Astrocyte (in vitro differentiated cells and primary cell): ENCODE results near the gene SLC1A6. TPM values are rescaled to one million over a fixed set of nuclear protein-coding genes. Genes with fewer than 3 reads are reported as not detected.

Experiments
- DNase-seq: peaks from one replicate; pipeline ENCODE4 v3.0.0-alpha.2; 2010; ENCODE audit warnings: low read depth
- FAIRE-seq: peaks from 2 replicates; lab custom pipeline; 2011; peaks lifted over from hg19 to GRCh38; lab: Jason Lieb, UNC
- H2AFZ ChIP-seq: 2 replicates; pipeline ENCODE4 v1.6.0; 2012; ENCODE audit warnings: low read depth, low read length, inconsistent platforms
- H3K27ac ChIP-seq: 2 replicates; pipeline ENCODE4 v1.5.1; 2011; ENCODE audit warnings: low read depth, low read length, inconsistent platforms
- H3K27me3 ChIP-seq: 2 replicates; pipeline ENCODE4 v1.6.0; 2011; ENCODE audit warnings: low read length, inconsistent platforms; ENCODE audit not compliant: insufficient read depth
- H3K36me3 ChIP-seq: 2 replicates; pipeline ENCODE4 v1.5.1; 2011; ENCODE audit warnings: low read length, inconsistent platforms; ENCODE audit not compliant: insufficient read depth
- H3K4me1 ChIP-seq: 2 replicates; pipeline ENCODE4 v1.5.1; 2011; ENCODE audit warnings: low read length, inconsistent platforms; ENCODE audit not compliant: insufficient read depth
- H3K4me2 ChIP-seq: 2 replicates; pipeline ENCODE4 v1.6.0; 2012; ENCODE audit warnings: low read length, inconsistent platforms
- H3K4me3 ChIP-seq: 2 replicates; pipeline ENCODE4 v1.5.1; 2011; ENCODE audit warnings: low read depth, mild to moderate bottlenecking, low read length, inconsistent platforms; ENCODE audit not compliant: insufficient read depth
- H3K79me2 ChIP-seq: 2 replicates; pipeline ENCODE4 v1.6.0; 2012; ENCODE audit warnings: mild to moderate bottlenecking, low read length, inconsistent platforms; ENCODE audit not compliant: insufficient read depth
- H3K9ac ChIP-seq: 2 replicates; pipeline ENCODE4 v1.6.0; 2012; ENCODE audit warnings: mild to moderate bottlenecking, low read length, inconsistent platforms
- H3K9me3 ChIP-seq: 2 replicates; pipeline ENCODE4 v1.5.1; 2012; ENCODE audit warnings: low read depth, mild to moderate bottlenecking, low read length, inconsistent platforms; ENCODE audit not compliant: insufficient read depth
- H4K20me1 ChIP-seq: 2 replicates; pipeline ENCODE4 v1.6.0; 2012; ENCODE audit warnings: low read length, inconsistent platforms; ENCODE audit not compliant: insufficient read depth
- H3K27ac Mint-ChIP-seq: one replicate; pipeline ENCODE4 v1.8.0; 2021; ENCODE audit warnings: mild to moderate bottlenecking, mixed read lengths; ENCODE audit not compliant: unreplicated experiment
- H3K27me3 Mint-ChIP-seq: one replicate; pipeline ENCODE4 v1.8.0; 2021; ENCODE audit warnings: low read depth, mixed read lengths; ENCODE audit not compliant: unreplicated experiment
- H3K36me3 Mint-ChIP-seq: one replicate; pipeline ENCODE4 v1.8.0; 2021; ENCODE audit warnings: low read depth, mixed read lengths; ENCODE audit not compliant: unreplicated experiment
- H3K4me1 Mint-ChIP-seq: one replicate; pipeline ENCODE4 v1.8.0; 2021; ENCODE audit warnings: low read depth, mixed read lengths; ENCODE audit not compliant: unreplicated experiment
- H3K4me3 Mint-ChIP-seq: one replicate; pipeline ENCODE4 v1.8.0; 2021; ENCODE audit warnings: mild to moderate bottlenecking, moderate library complexity, mixed read lengths; ENCODE audit not compliant: unreplicated experiment
- H3K9me3 Mint-ChIP-seq: one replicate; pipeline ENCODE4 v1.8.0; 2021; ENCODE audit warnings: mild to moderate bottlenecking, mixed read lengths; ENCODE audit not compliant: unreplicated experiment
- EZH2 ChIP-seq: IDR thresholded peaks from 2 replicates; pipeline ENCODE4 v1.6.1; 2012; ENCODE audit warnings: mild to moderate bottlenecking, low read length, inconsistent platforms; ENCODE audit not compliant: insufficient read depth
- total RNA-seq: library from RNA; stranded (reverse); gene quantifications from 2 replicates; pipeline ENCODE4 v1.2.1, GENCODE V29; 2021
- TF ChIP-seq, protein P1 (sequence below): IDR thresholded peaks from 2 replicates; pipeline ENCODE4 v1.5.1; 2011; ENCODE audit warnings: low read depth, mild to moderate bottlenecking, inconsistent platforms, low read length, moderate library complexity; ENCODE audit not compliant: insufficient read depth

Gene SLC1A6
- total RNA-seq, 1 donor from 2014 or later = 1.6 TPM

DNA sequence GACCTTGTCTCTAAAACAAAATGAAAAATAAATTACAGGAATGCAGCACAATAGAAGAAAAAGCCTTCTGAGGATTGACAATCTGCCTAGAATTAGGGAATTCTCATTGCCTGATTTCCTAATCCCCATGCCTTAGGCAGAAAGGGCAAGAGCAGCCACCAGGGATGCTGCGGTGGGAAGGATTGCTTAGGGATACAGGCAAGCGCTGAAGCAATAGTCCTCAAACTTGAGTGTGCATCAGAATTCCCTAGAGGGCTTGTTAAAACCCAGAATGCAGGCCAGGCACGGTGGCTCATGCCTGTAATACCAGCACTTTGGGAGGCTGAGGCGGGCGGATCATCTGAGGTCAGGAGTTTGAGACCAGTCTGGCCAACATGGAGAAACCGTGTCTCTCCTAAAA is 39.4 kb downstream of the SLC1A6 start:
- Mint-ChIP-seq H3K4me3 (no peak overlapping the region), H3K4me1 (no peaks in the 10 kb centered on the region), H3K9me3 (peaks cover 5% of the 10 kb centered on the region), H3K36me3 (no peaks in the 10 kb centered on the region), H3K27ac (no peak overlapping the region), H3K27me3 (peaks cover 3% of the 10 kb centered on the region)
- H3K27me3 ChIP-seq = no peaks in the 10 kb centered on the region
- DNase-seq (no peak), FAIRE-seq (no peak)
- no peak overlapping the region for H3K27ac ChIP-seq
- no peak overlapping the region for H2AFZ ChIP-seq
- no peak overlapping the region for H3K4me2 ChIP-seq
- TF ChIP-seq EZH2 = no peak
- TF ChIP-seq, protein P1, sequence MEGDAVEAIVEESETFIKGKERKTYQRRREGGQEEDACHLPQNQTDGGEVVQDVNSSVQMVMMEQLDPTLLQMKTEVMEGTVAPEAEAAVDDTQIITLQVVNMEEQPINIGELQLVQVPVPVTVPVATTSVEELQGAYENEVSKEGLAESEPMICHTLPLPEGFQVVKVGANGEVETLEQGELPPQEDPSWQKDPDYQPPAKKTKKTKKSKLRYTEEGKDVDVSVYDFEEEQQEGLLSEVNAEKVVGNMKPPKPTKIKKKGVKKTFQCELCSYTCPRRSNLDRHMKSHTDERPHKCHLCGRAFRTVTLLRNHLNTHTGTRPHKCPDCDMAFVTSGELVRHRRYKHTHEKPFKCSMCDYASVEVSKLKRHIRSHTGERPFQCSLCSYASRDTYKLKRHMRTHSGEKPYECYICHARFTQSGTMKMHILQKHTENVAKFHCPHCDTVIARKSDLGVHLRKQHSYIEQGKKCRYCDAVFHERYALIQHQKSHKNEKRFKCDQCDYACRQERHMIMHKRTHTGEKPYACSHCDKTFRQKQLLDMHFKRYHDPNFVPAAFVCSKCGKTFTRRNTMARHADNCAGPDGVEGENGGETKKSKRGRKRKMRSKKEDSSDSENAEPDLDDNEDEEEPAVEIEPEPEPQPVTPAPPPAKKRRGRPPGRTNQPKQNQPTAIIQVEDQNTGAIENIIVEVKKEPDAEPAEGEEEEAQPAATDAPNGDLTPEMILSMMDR = no peak
- no peak overlapping the region for H3K4me3 ChIP-seq
- no peaks in the 10 kb centered on the region for H3K79me2 ChIP-seq
- no peaks in the 10 kb centered on the region for H3K9me3 ChIP-seq
- H3K4me1 ChIP-seq = no peaks in the 10 kb centered on the region
- H3K9ac ChIP-seq = no peak overlapping the region
- H4K20me1 ChIP-seq = no peaks in the 10 kb centered on the region
- H3K36me3 ChIP-seq = no peaks in the 10 kb centered on the region

DNA sequence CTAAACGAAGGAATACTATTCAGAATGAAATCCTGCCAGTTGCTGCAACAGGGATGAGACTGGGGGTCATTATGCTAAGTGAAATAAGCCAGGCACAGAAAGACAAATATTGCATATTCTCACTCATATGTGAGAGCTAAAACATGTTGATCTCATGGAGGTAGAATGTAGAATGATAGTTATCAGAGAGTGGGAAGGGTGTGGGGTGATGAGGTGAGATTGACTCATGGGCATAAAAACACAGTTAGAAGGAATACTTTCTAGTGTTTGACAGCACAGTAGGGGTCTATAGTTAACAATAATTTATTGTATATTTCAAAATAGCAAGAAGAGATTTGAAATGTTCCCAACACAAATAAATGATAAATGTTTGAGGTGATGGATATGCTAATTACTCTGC is 46.2 kb downstream of the SLC1A6 start:
- no peak overlapping the region for H3K9ac ChIP-seq
- no peak overlapping the region for H2AFZ ChIP-seq
- no peak for TF ChIP-seq EZH2
- TF ChIP-seq, protein P1 = no peak
- H3K9me3 ChIP-seq = no peaks in the 10 kb centered on the region
- no peak overlapping the region for H3K4me3 Mint-ChIP-seq
- no peaks in the 10 kb centered on the region for H4K20me1 ChIP-seq
- H3K27me3 ChIP-seq = no peaks in the 10 kb centered on the region
- H3K4me2 ChIP-seq = no peak overlapping the region
- H3K79me2 ChIP-seq = no peaks in the 10 kb centered on the region
- no peaks in the 10 kb centered on the region for H3K4me1 ChIP-seq
- no peak overlapping the region for H3K27ac Mint-ChIP-seq
- H3K36me3 ChIP-seq = no peaks in the 10 kb centered on the region
- no peak overlapping the region for H3K4me3 ChIP-seq
- no peaks in the 10 kb centered on the region for H3K4me1 Mint-ChIP-seq
- H3K27ac ChIP-seq = no peak overlapping the region
- H3K9me3 Mint-ChIP-seq = no peaks in the 10 kb centered on the region
- no peaks in the 10 kb centered on the region for H3K36me3 Mint-ChIP-seq
- FAIRE-seq (no peak), DNase-seq (no peak)
- H3K27me3 Mint-ChIP-seq = no peaks in the 10 kb centered on the region

DNA sequence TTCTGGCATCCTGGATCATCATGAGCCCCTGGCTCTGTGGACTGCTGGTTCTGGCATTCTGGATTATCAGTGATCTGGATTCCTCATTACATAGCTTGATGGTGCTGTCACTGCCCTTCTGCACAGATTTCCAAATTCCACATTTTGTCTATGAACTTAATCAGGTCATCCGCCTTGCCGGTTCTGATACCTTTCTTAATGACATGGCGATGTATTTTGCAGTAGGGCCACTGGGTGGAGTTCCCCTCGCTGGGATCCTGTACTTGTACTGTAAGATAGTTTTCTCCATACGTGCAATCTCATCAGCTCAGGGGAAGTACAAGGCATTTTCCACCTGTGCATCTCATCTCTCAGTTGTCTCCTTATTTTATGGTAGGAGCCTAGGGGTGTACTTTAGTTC is 62.8 kb downstream of the SLC1A6 start:
- Histone ChIP-seq H3K27ac (no peak overlapping the region), H3K4me3 (no peak overlapping the region), H2AFZ (no peak overlapping the region), H3K4me2 (no peak overlapping the region), H3K9ac (no peak overlapping the region), H3K4me1 (no peaks in the 10 kb centered on the region), H3K79me2 (no peaks in the 10 kb centered on the region), H4K20me1 (no peaks in the 10 kb centered on the region), H3K9me3 (no peaks in the 10 kb centered on the region), H3K27me3 (no peaks in the 10 kb centered on the region), H3K36me3 (no peaks in the 10 kb centered on the region)
- FAIRE-seq (no peak), DNase-seq (no peak)
- H3K4me1 Mint-ChIP-seq = no peaks in the 10 kb centered on the region
- H3K36me3 Mint-ChIP-seq = no peaks in the 10 kb centered on the region
- no peak overlapping the region for H3K4me3 Mint-ChIP-seq
- no peak for TF ChIP-seq EZH2
- TF ChIP-seq, protein P1 = no peak
- H3K9me3 Mint-ChIP-seq = peaks cover 3% of the 10 kb centered on the region
- peaks cover 17% of the 10 kb centered on the region for H3K27me3 Mint-ChIP-seq
- no peak overlapping the region for H3K27ac Mint-ChIP-seq
